HEK293 (cell line): ENCODE data around the gene CFAP58.

Source experiments
- MEIS1 ChIP-seq: sonication (generic); formaldehyde crosslinking; IDR thresholded peaks from 2 replicates; pipeline ENCODE4 v1.8.1; 2022; ENCODE audit warnings: missing genetic modification reagents, mild to moderate bottlenecking, borderline replicate concordance
- ZNF513 ChIP-seq: fragments of 450-650 bp; IDR thresholded peaks from 2 replicates; pipeline ENCODE4 v1.5.1; 2018; ENCODE audit warnings: missing biosample characterization, missing genetic modification characterization
- ZNF530 ChIP-seq: fragments of 450-650 bp; formaldehyde crosslinking; IDR thresholded peaks from 2 replicates; pipeline ENCODE4 v1.5.1; 2016; ENCODE audit warnings: low read depth, missing biosample characterization, missing genetic modification characterization

GRCh38 chr10:104315486-104315921 lies 38.1 kb upstream of the CFAP58 start:
- no peak for TF ChIP-seq MEIS1 (CRISPR knock-in tag)
- no peak for TF ChIP-seq ZNF530
- no peak for TF ChIP-seq ZNF513
